HL-60 (cell line): Measurements from ENCODE around the gene MOB3A.
"Not testable (repeated sequence)": the region's sequence is repeated elsewhere in the genome, so short reads cannot be mapped to it uniquely, and the experiment has no call there.

Source experiments
- DNase-seq, 2 experiments: peaks; one replicate each; pipeline ENCODE4 v3.0.0-alpha.2; 2010 to 2020; ENCODE audit warnings: low read depth in 1 of 2, low spot score in 1 of 2
- H3K27ac ChIP-seq: fragments of 250-450 bp; sonication (Bioruptor Pico); replicated peaks from 2 replicates; pipeline ENCODE4 v1.5.1; 2020; ENCODE audit warnings: mild to moderate bottlenecking, moderate library complexity
- H3K27me3 ChIP-seq: fragments of 250-450 bp; sonication (Bioruptor Pico); 2 replicates; pipeline ENCODE4 v1.5.1; 2021; ENCODE audit warnings: mild to moderate bottlenecking, moderate library complexity; ENCODE audit not compliant: insufficient read depth, poor library complexity, severe bottlenecking
- H3K4me3 ChIP-seq: replicated peaks from 2 replicates; pipeline ENCODE4 v1.5.1; 2011; ENCODE audit warnings: mild to moderate bottlenecking, control low read depth, low read length; ENCODE audit not compliant: insufficient read depth
- CTCF ChIP-seq: IDR thresholded peaks from one replicate; pipeline ENCODE4 v1.5.1; 2011; ENCODE audit warnings: low read length, control low read depth, inconsistent platforms; ENCODE audit not compliant: insufficient read depth
- GABPA ChIP-seq: IDR thresholded peaks from 2 replicates; pipeline ENCODE4 v1.6.1; 2012; ENCODE audit warnings: low read depth
- POLR2AphosphoS5 ChIP-seq: IDR thresholded peaks from 2 replicates; pipeline ENCODE4 v1.6.1; 2012; ENCODE audit warnings: low read depth
- REST ChIP-seq: IDR thresholded peaks from 2 replicates; pipeline ENCODE4 v1.6.1; 2012; ENCODE audit warnings: low read depth; ENCODE audit not compliant: insufficient replicate concordance
- SPI1 ChIP-seq: IDR thresholded peaks from 2 replicates; pipeline ENCODE4 v1.6.1; 2012; ENCODE audit warnings: low read depth, mild to moderate bottlenecking, borderline replicate concordance

The MOB3A gene

GRCh38 chr19:2129486-2129885, 33.4 kb upstream of the MOB3A start:
- no peak for DNase-seq
- H3K27ac ChIP-seq: no peak overlapping the region
- no peaks in the 10 kb centered on the region for H3K27me3 ChIP-seq
- no peak overlapping the region for H3K4me3 ChIP-seq
- no peak for TF ChIP-seq CTCF
- no peak for TF ChIP-seq SPI1
- TF ChIP-seq POLR2AphosphoS5: no peak
- TF ChIP-seq REST: no peak
- no peak for TF ChIP-seq GABPA

- no peak overlapping the region for H3K27ac ChIP-seq
Observed at GRCh38 chr19:2129022-2129421, 32.9 kb upstream of the MOB3A start.

GRCh38 chr19:2128252-2128651, 32.1 kb upstream of the MOB3A start:
- H3K27ac ChIP-seq, DNase-seq, H3K27me3 ChIP-seq, H3K4me3 ChIP-seq: not testable (repeated sequence)

More at GRCh38 chr19:2129022-2129421, 32.9 kb upstream of the MOB3A start:
- Histone ChIP-seq H3K27me3 (no peaks in the 10 kb centered on the region), H3K4me3 (no peak overlapping the region)
- TF ChIP-seq POLR2AphosphoS5 (no peak), REST (no peak), SPI1 (no peak), CTCF (no peak), GABPA (no peak)
- no peak for DNase-seq

- no peak for DNase-seq
- no peak overlapping the region for H3K27ac ChIP-seq
- no peaks in the 10 kb centered on the region for H3K27me3 ChIP-seq
- TF ChIP-seq CTCF: no peak
- TF ChIP-seq REST: no peak
- no peak for TF ChIP-seq POLR2AphosphoS5
- TF ChIP-seq GABPA: no peak
- TF ChIP-seq SPI1: no peak
- H3K4me3 ChIP-seq: no peak overlapping the region
Observed at GRCh38 chr19:2127758-2128157, 31.6 kb upstream of the MOB3A start.
